ENCODE measurements around the gene SUSD1. TPM values are rescaled to one million over a fixed set of nuclear protein-coding genes. Genes with fewer than 3 reads are reported as not detected.

The SUSD1 gene
- polyA plus RNA-seq, 1 of the 3 experiments (the other 2 are of a cell fraction), result 8.2 TPM

- no peak for TF ChIP-seq CTCF (IDR thresholded peaks at IDR 0.05)
- TF ChIP-seq REST (IDR thresholded peaks at IDR 0.05; ENCODE audit: low read depth, low read length), result no peak
- no peaks in the 10 kb centered on the region for H3K9me3 ChIP-seq
- no peaks in the 10 kb centered on the region for H3K9me2 ChIP-seq
- no peaks in the 10 kb centered on the region for H3K36me3 ChIP-seq (replicated peaks in 1 of 2; ENCODE audit: control insufficient read depth in 1 of 2, insufficient read depth in 2 of 2, low read length in 1 of 2)
- DNase-seq, result no peak
- H3K9ac ChIP-seq, result no peak overlapping the region
- ChIA-PET POLR2A (no interaction called here), CTCF (no interaction called here)
- H2AFZ ChIP-seq (ENCODE audit: low read depth), result no peak overlapping the region
- no peaks in the 10 kb centered on the region for H3K27me3 ChIP-seq (ENCODE audit: insufficient read depth)
- WGBS (ENCODE audit: low lambda C conversion rate), result 97% methylated on average over 1 of the region's 1 CpG
- H3K4me1 ChIP-seq (ENCODE audit: control insufficient read depth in 1 of 2, insufficient read depth in 2 of 2, low read depth in 1 of 2, low read length in 1 of 2), result peaks cover 0 to 2% of the 10 kb centered on the region in 2 experiments; a peak in 1 of 4 replicates
- H3F3A ChIP-seq (replicated peaks; ENCODE audit: insufficient read depth), result no peaks in the 10 kb centered on the region
- no peak overlapping the region for H3K4me2 ChIP-seq
- H3K4me3 ChIP-seq (ENCODE audit: low read depth in 2 of 2, low read length in 1 of 2), result no peak overlapping the region
- H4K20me1 ChIP-seq (ENCODE audit: insufficient read depth), result no peaks in the 10 kb centered on the region
- H3K79me2 ChIP-seq (ENCODE audit: insufficient read depth), result no peaks in the 10 kb centered on the region
- no peak overlapping the region for H3K27ac ChIP-seq (ENCODE audit: low read depth in 2 of 2, low read length in 1 of 2)
Measured at GRCh38 chr9:112157087-112157486, 18.0 kb downstream of the SUSD1 start.

GRCh38 chr9:112149211-112149610 lies 25.9 kb downstream of the SUSD1 start:
- 92% methylated on average over 10 of the region's 10 CpGs for WGBS (ENCODE audit: low lambda C conversion rate)
- CTCF ChIA-PET, result no interaction called here
- POLR2A ChIA-PET, result no interaction called here

More at GRCh38 chr9:112149211-112149610, 25.9 kb downstream of the SUSD1 start:
- no peaks in the 10 kb centered on the region for H3K9me2 ChIP-seq
- no peaks in the 10 kb centered on the region for H4K20me1 ChIP-seq (ENCODE audit: insufficient read depth)
- TF ChIP-seq SIN3A (IDR thresholded peaks at IDR 0.05; ENCODE audit: borderline replicate concordance, low read depth, low read length) (no peak), POLR2AphosphoS5 (IDR thresholded peaks at IDR 0.05; ENCODE audit: low read depth, low read length) (no peak), GABPA (IDR thresholded peaks at IDR 0.05; ENCODE audit: low read depth) (no peak), EZH2phosphoT487 (IDR thresholded peaks at IDR 0.05; ENCODE audit: borderline replicate concordance, low read depth) (no peak), MXI1 (IDR thresholded peaks at IDR 0.05; ENCODE audit: low read depth, low read length) (no peak), CHD2 (IDR thresholded peaks at IDR 0.05; ENCODE audit: low read length, partially characterized antibody) (no peak), GATA2 (CRISPR knock-in tag; IDR thresholded peaks at IDR 0.05) (no peak)
- H3K4me1 ChIP-seq (ENCODE audit: control insufficient read depth in 1 of 2, insufficient read depth in 2 of 2, low read depth in 1 of 2, low read length in 1 of 2), result no peaks in the 10 kb centered on the region
- H3F3A ChIP-seq (replicated peaks; ENCODE audit: insufficient read depth), result no peaks in the 10 kb centered on the region
- no peak overlapping the region for H3K4me2 ChIP-seq
- no peak overlapping the region for H3K9ac ChIP-seq
- no peaks in the 10 kb centered on the region for H3K9me3 ChIP-seq
- H3K4me3 ChIP-seq (ENCODE audit: low read depth in 2 of 2, low read length in 1 of 2), result no peak overlapping the region
- no peaks in the 10 kb centered on the region for H3K36me3 ChIP-seq (replicated peaks in 1 of 2; ENCODE audit: control insufficient read depth in 1 of 2, insufficient read depth in 2 of 2, low read length in 1 of 2)
- H3K27ac ChIP-seq (ENCODE audit: low read depth in 2 of 2, low read length in 1 of 2), result no peak overlapping the region
- no peak for DNase-seq
- H3K27me3 ChIP-seq (ENCODE audit: insufficient read depth), result no peaks in the 10 kb centered on the region
- H3K79me2 ChIP-seq (ENCODE audit: insufficient read depth), result no peaks in the 10 kb centered on the region
- no peak overlapping the region for H2AFZ ChIP-seq (ENCODE audit: low read depth)

All from SK-N-SH (cell line).